Breast epithelium (tissue), 4 donors: Measurements from ENCODE around the gene HPCAL4. TPM values are rescaled to one million over a fixed set of nuclear protein-coding genes. Genes with fewer than 3 reads are reported as not detected.

Experiments used
- DNase-seq, 2 donors: peaks; one replicate each; pipeline ENCODE4 v3.0.0-alpha.2; 2019; ENCODE audit warnings: low spot score in 2 of 2
- H3K27ac ChIP-seq, 2 donors: fragments of 200-600 bp; sonication (generic) in 1 of 2; one replicate each; pipeline ENCODE4 v1.5.1; 2016 to 2019; ENCODE audit warnings: mild to moderate bottlenecking in 1 of 2
- H3K27me3 ChIP-seq, 2 donors: fragments of 200-600 bp; sonication (generic) in 1 of 2; one replicate each; pipeline versions ENCODE4 v1.5.1 to v1.6.0; 2017 to 2019; ENCODE audit warnings: control low read depth in 1 of 2, mild to moderate bottlenecking in 1 of 2
- H3K36me3 ChIP-seq: fragments of 200-600 bp; one replicate; pipeline ENCODE4 v1.5.1; 2019
- H3K4me1 ChIP-seq, 2 donors: fragments of 200-600 bp; sonication (generic); one replicate each; pipeline ENCODE4 v1.5.1; 2016 to 2019; ENCODE audit warnings: control low read depth in 1 of 2
- H3K4me3 ChIP-seq, 3 donors: fragments of 200-600 bp; sonication (generic); 1 replicate in 2 of 3; 2 replicates in 1 of 3; pipeline ENCODE4 v1.5.1; 2016 to 2019; ENCODE audit warnings: mild to moderate bottlenecking in 3 of 3, moderate library complexity in 2 of 3
- H3K9me3 ChIP-seq, 2 donors: fragments of 200-600 bp; sonication (generic) in 1 of 2; one replicate each; pipeline ENCODE4 v1.5.1; 2016 to 2019; ENCODE audit warnings: control low read depth in 1 of 2
- CTCF ChIP-seq, 3 donors: fragments of 450-650 bp; IDR thresholded peaks; one replicate each; pipeline ENCODE4 v1.5.1; 2016 to 2017; ENCODE audit warnings: antibody characterized with exemption in 3 of 3, mild to moderate bottlenecking in 3 of 3, moderate library complexity in 3 of 3
- POLR2A ChIP-seq: fragments of 450-650 bp; IDR thresholded peaks from one replicate; pipeline ENCODE4 v1.6.1; 2016; ENCODE audit warnings: antibody characterized with exemption, mild to moderate bottlenecking, moderate library complexity
- POLR2AphosphoS5 ChIP-seq, 3 donors: sonication (generic); formaldehyde crosslinking; IDR thresholded peaks; one replicate each; pipeline ENCODE4 v1.6.1; 2017; ENCODE audit warnings: antibody characterized with exemption in 3 of 3
- intact Hi-C: fragments of 100-400 bp; cut with DNase I; formaldehyde crosslinking; loops from one replicate; pipeline ENCODE4 v1.15.1; 2023; ENCODE audit warnings: low total_unique reads
- total RNA-seq, 3 donors: library from RNA; depleted of rRNA; stranded (reverse); fragments of >200 nt; gene quantifications; one replicate each; pipeline ENCODE4 v1.1.0, GENCODE V29; 2016

Gene HPCAL4
- total RNA-seq, 3 donors from 2014 or later: not detected

- Histone ChIP-seq H3K4me1 (no peaks in the 10 kb centered on the region), H3K27me3 (no peaks in the 10 kb centered on the region), H3K4me3 (no peak overlapping the region), H3K9me3 (no peaks in the 10 kb centered on the region), H3K36me3 (no peaks in the 10 kb centered on the region), H3K27ac (no peak overlapping the region)
- intact Hi-C loops: loop anchor here (5.0 kb wide), 1 partner anchor 103 kb away; no protein-coding TSS in a partner anchor
- TF ChIP-seq POLR2AphosphoS5 (IDR thresholded peaks at IDR 0.05) (no peak), POLR2A (no peak)
- DNase-seq: no peak
These were observed 36.9 kb downstream of the HPCAL4 start for GRCh38 chr1:39654291-39654690.

DNA sequence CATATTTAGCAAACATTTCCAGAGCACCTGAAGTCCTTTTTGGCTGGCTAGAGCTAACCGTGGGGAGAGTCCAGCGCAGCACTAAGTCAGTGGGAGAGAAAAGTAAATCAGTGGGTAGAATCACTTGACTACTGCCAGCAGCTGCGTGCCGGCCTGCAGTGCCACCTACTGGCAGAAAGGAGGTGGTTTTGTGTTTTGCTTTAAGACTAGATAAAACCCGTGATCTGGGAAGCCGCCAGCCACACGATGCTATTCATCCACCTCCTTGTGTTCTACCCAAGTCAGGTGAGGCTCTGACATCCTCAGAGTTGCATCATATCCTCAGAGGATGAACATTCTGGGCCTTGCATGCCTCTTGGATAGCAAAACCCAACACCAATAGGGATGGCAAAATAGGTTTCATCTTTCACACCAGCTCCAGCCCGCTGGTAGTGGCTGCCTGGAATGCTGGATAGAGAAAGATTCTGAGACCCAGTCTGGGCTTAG is 37.6 kb downstream of the HPCAL4 start:
- DNase-seq: peak; percentile 77 to 80
- peak overlapping the region in 1 of 3 donors; percentile 25 for H3K4me3 ChIP-seq

GRCh38 chr1:39652554-39652953 is 38.7 kb downstream of the HPCAL4 start:
- intact Hi-C loops: loop anchor here (5.0 kb wide), 1 partner anchor 105 kb away; no protein-coding TSS in a partner anchor
- Histone ChIP-seq H3K4me3 (no peak overlapping the region), H3K9me3 (no peaks in the 10 kb centered on the region), H3K27me3 (no peaks in the 10 kb centered on the region), H3K36me3 (no peaks in the 10 kb centered on the region), H3K27ac (no peak overlapping the region), H3K4me1 (no peaks in the 10 kb centered on the region)
- TF ChIP-seq CTCF (IDR thresholded peaks at IDR 0.05) (no peak), POLR2AphosphoS5 (IDR thresholded peaks at IDR 0.05) (no peak), POLR2A (no peak)
- no peak for DNase-seq

More for the DNA sequence above, 37.6 kb downstream of the HPCAL4 start:
- H3K36me3 ChIP-seq: no peaks in the 10 kb centered on the region
- intact Hi-C loops: loop anchor here (5.0 kb wide), 1 partner anchor 104 kb away; no protein-coding TSS in a partner anchor
- no peak overlapping the region for H3K27ac ChIP-seq
- TF ChIP-seq CTCF (IDR thresholded peaks at IDR 0.05) (peak; percentile 66 to 89 (median 80)), POLR2A (no peak)
- no peaks in the 10 kb centered on the region for H3K27me3 ChIP-seq
- no peaks in the 10 kb centered on the region for H3K9me3 ChIP-seq
- no peaks in the 10 kb centered on the region for H3K4me1 ChIP-seq

DNA sequence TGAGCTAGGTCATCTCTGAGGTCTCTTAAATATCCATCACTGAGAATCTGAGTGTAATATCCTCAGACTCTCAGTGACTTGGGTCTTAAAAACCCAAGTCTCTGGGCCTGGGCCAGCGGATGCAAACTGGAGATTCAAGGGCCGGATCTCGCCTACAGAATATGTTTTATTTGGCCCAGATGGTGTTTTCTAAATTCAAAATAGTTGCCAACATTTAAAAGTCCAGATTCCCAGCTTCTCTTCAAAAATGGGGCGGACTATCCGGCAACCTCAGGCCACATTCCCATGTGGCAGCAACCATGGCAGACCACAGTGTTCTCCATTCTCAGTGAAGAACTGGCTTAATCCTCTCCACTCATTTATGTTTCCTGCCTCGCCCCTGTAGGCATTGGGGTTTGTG is 39.1 kb downstream of the HPCAL4 start:
- Histone ChIP-seq H3K4me1 (no peaks in the 10 kb centered on the region), H3K36me3 (no peaks in the 10 kb centered on the region), H3K27me3 (no peaks in the 10 kb centered on the region), H3K27ac (no peak overlapping the region), H3K9me3 (no peaks in the 10 kb centered on the region), H3K4me3 (no peak overlapping the region)
- DNase-seq: no peak
- TF ChIP-seq POLR2A (no peak), POLR2AphosphoS5 (IDR thresholded peaks at IDR 0.05) (no peak), CTCF (IDR thresholded peaks at IDR 0.05) (no peak)
- intact Hi-C loops: loop anchor here (5.0 kb wide), 1 partner anchor 105 kb away; no protein-coding TSS in a partner anchor

- TF ChIP-seq CTCF (IDR thresholded peaks at IDR 0.05) (no peak), POLR2A (no peak), POLR2AphosphoS5 (IDR thresholded peaks at IDR 0.05) (no peak)
- no peak for DNase-seq
- Histone ChIP-seq H3K9me3 (no peaks in the 10 kb centered on the region), H3K4me3 (no peak overlapping the region), H3K4me1 (no peaks in the 10 kb centered on the region), H3K36me3 (no peaks in the 10 kb centered on the region), H3K27ac (no peak overlapping the region), H3K27me3 (no peaks in the 10 kb centered on the region)
- intact Hi-C loops: loop anchor here (2.0 to 5.0 kb wide), 2 partner anchors 42 to 107 kb away; no protein-coding TSS in a partner anchor
These were observed 40.8 kb downstream of the HPCAL4 start for GRCh38 chr1:39650431-39650830.
